Activated CD4-positive, alpha-beta T cell treated with anti-CD3 and anti-CD28 coated beads, Interleukin-2, amount 50 U/mL, for 4 hours (primary cell): Measurements from ENCODE around the gene USP22.
"Not testable (repeated sequence)": the region's sequence is repeated elsewhere in the genome, so short reads cannot be mapped to it uniquely, and the experiment has no call there.

Experiments used
- DNase-seq, 2 experiments: peaks; one replicate each; pipeline ENCODE4 v3.0.0-alpha.2; 2020

The USP22 gene

GRCh38 chr17:20983359-20983637 is 59.5 kb downstream of the USP22 start:
- DNase-seq, result no peak

GRCh38 chr17:20982589-20983358 is 60.0 kb downstream of the USP22 start:
- no peak for DNase-seq

- DNase-seq, result no peak
These were observed 61.5 kb downstream of the USP22 start for GRCh38 chr17:20981046-20981920.

- DNase-seq, result no peak
These were observed 63.1 kb downstream of the USP22 start for GRCh38 chr17:20979792-20980083.

- DNase-seq, result not testable (repeated sequence)
These were observed 63.6 kb downstream of the USP22 start for GRCh38 chr17:20979007-20979791.

GRCh38 chr17:20977609-20978253 is 65.1 kb downstream of the USP22 start:
- DNase-seq, result not testable (repeated sequence)

GRCh38 chr17:20975566-20975965 is 67.2 kb downstream of the USP22 start:
- DNase-seq, result no peak

GRCh38 chr17:20970329-20970728 is 72.5 kb downstream of the USP22 start:
- DNase-seq, result no peak

- no peak for DNase-seq
These were observed 73.7 kb downstream of the USP22 start for GRCh38 chr17:20968913-20969616.

- no peak for DNase-seq
These were observed 75.0 kb downstream of the USP22 start for GRCh38 chr17:20967776-20968175.

GRCh38 chr17:20966870-20967269 is 75.9 kb downstream of the USP22 start:
- no peak for DNase-seq

GRCh38 chr17:20965492-20965891 is 77.3 kb downstream of the USP22 start:
- no peak for DNase-seq

GRCh38 chr17:20961586-20961985 is 81.2 kb downstream of the USP22 start:
- no peak for DNase-seq

GRCh38 chr17:20960871-20961270 is 81.9 kb downstream of the USP22 start:
- no peak for DNase-seq

GRCh38 chr17:20955427-20956323 is 87.1 kb downstream of the USP22 start:
- no peak for DNase-seq

GRCh38 chr17:20954794-20955193 is 88.0 kb downstream of the USP22 start:
- no peak for DNase-seq

GRCh38 chr17:20952183-20952582 is 90.6 kb downstream of the USP22 start:
- DNase-seq, result no peak
